ENCODE results near the gene GASK1A.

DNA sequence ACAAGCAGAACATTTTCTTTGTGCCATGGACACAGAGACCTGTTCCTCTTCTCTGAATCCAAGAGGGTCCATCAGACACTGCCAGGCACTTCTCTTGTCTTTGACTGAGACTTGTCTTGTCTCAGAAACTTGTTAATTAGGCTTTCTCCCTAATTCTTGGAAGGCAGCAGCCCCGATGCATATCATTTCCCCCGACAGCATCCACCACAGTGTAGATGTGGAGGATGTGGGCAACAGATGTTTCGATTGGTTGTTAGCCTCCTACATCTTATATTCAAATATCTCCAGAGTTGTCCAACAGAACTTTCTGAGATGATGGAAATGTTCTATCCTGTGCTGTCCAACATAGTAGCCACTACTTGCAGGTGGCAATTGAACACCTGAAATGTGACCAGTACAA lies 15.5 kb downstream of the GASK1A start:
- TF ChIP-seq POLR2A (IDR thresholded peaks at IDR 0.05; ENCODE audit: low read length) (no peak), GATA1 (IDR thresholded peaks at IDR 0.05; ENCODE audit: low read depth, low read length) (no peak)
